Measurements from ENCODE around the gene CD59.
"Not testable (repeated sequence)": the region's sequence is repeated elsewhere in the genome, so short reads cannot be mapped to it uniquely, and the experiment has no call there.

CD59 gene

DNA sequence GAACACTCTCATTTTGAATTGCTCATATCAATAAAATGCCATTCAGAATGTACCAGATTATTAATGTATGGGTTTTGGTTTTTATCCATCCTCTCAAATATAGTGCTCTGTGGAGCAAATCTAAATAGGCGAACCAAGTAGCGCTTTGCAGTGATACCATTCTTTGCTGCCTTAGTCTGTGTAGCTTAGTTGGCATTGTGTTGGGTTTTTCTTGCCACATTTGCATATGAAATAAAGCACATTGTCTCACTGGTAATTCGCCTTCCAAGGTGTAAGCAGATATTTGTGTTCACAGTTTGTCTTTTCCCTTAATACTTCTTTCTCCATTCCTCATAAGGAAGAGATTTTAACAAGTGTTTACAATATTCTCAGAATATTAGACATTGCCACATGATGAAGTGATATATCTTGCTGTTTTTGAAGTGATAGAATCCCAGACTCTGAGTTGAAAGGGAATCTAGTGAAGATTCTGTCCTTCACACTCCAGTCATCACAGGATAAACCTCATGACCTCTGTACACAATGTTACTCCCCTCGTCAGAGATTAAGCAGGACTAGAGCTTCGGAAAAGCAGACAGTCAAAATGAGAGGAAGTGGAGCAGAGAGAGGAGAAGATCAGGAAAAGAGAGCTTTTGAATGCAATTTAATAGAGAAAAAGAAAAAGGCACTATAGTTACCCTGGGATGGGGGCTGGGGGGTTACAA is 52.1 kb downstream of the CD59 start:
- H3K36me3 ChIP-seq (replicated peaks; ENCODE audit: insufficient read depth, low read length) = no peaks in the 10 kb centered on the region
- H3K4me3 ChIP-seq (ENCODE audit: low read length) = no peak overlapping the region
- H3F3A ChIP-seq (ENCODE audit: insufficient read depth, low read length) = no peaks in the 10 kb centered on the region
- H3K9me2 ChIP-seq (replicated peaks; ENCODE audit: insufficient read depth, low read length) = no peaks in the 10 kb centered on the region
- no peaks in the 10 kb centered on the region for H3K27me3 ChIP-seq (replicated peaks; ENCODE audit: insufficient read depth, low read length)
- H3K4me2 ChIP-seq (ENCODE audit: low read depth, low read length) = no peak overlapping the region
- no peak overlapping the region for H2AFZ ChIP-seq (ENCODE audit: low read length)
- TF ChIP-seq, protein P1, sequence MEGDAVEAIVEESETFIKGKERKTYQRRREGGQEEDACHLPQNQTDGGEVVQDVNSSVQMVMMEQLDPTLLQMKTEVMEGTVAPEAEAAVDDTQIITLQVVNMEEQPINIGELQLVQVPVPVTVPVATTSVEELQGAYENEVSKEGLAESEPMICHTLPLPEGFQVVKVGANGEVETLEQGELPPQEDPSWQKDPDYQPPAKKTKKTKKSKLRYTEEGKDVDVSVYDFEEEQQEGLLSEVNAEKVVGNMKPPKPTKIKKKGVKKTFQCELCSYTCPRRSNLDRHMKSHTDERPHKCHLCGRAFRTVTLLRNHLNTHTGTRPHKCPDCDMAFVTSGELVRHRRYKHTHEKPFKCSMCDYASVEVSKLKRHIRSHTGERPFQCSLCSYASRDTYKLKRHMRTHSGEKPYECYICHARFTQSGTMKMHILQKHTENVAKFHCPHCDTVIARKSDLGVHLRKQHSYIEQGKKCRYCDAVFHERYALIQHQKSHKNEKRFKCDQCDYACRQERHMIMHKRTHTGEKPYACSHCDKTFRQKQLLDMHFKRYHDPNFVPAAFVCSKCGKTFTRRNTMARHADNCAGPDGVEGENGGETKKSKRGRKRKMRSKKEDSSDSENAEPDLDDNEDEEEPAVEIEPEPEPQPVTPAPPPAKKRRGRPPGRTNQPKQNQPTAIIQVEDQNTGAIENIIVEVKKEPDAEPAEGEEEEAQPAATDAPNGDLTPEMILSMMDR (IDR thresholded peaks at IDR 0.05; ENCODE audit: low read length) = no peak
- TF ChIP-seq EZH2phosphoT487 (IDR thresholded peaks at IDR 0.05; ENCODE audit: low read length) (no peak), EZH2 (optimal IDR thresholded peaks at IDR 0.05; ENCODE audit: low read depth, low read length) (no peak)
- H3K79me2 ChIP-seq (ENCODE audit: low read length) = no peaks in the 10 kb centered on the region
- no peak overlapping the region for H3K9ac ChIP-seq (ENCODE audit: low read length)
- no peaks in the 10 kb centered on the region for H3K9me3 ChIP-seq (replicated peaks; ENCODE audit: insufficient read depth, low read length)
- H4K20me1 ChIP-seq (ENCODE audit: insufficient read depth, low read length) = no peaks in the 10 kb centered on the region
- no peak for DNase-seq
- H3K27ac ChIP-seq (ENCODE audit: low read length) = no peak overlapping the region
- H3K4me1 ChIP-seq (ENCODE audit: low read length) = peaks cover 12% of the 10 kb centered on the region

DNA sequence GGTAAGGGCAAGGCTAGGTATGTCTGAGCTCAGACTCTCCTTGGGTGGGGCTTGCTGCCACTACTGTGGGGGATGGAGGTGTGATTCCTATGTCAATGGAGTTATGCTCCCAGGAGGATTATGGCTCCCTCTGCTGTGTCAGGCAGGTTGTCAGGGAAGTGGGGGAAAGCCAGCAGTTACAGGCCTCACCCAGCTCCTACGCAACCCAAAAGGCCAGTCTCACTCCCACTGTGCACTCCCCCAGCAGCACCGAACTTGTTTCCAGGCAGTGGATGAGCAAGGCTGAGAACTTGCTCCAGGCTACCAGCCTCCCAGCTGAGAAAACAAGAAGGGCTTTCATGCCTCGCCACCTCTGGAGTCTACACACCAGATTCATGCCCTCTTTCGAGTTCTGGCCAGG is 53.8 kb downstream of the CD59 start:
- no peaks in the 10 kb centered on the region for H4K20me1 ChIP-seq (ENCODE audit: insufficient read depth, low read length)
- DNase-seq = no peak
- no peaks in the 10 kb centered on the region for H3K9me3 ChIP-seq (replicated peaks; ENCODE audit: insufficient read depth, low read length)
- H3K9ac ChIP-seq (ENCODE audit: low read length) = no peak overlapping the region
- no peaks in the 10 kb centered on the region for H3F3A ChIP-seq (ENCODE audit: insufficient read depth, low read length)
- H3K27me3 ChIP-seq (replicated peaks; ENCODE audit: insufficient read depth, low read length) = no peaks in the 10 kb centered on the region
- H3K79me2 ChIP-seq (ENCODE audit: low read length) = no peaks in the 10 kb centered on the region
- H3K9me2 ChIP-seq (replicated peaks; ENCODE audit: insufficient read depth, low read length) = no peaks in the 10 kb centered on the region
- peaks cover 3% of the 10 kb centered on the region; the same call in 1 of the 2 replicates for H3K4me1 ChIP-seq (ENCODE audit: low read length)
- H3K36me3 ChIP-seq (replicated peaks; ENCODE audit: insufficient read depth, low read length) = no peaks in the 10 kb centered on the region
- no peak overlapping the region for H3K4me3 ChIP-seq (ENCODE audit: low read length)
- no peak overlapping the region for H2AFZ ChIP-seq (ENCODE audit: low read length)
- TF ChIP-seq EZH2phosphoT487 (IDR thresholded peaks at IDR 0.05; ENCODE audit: low read length) (no peak), EZH2 (optimal IDR thresholded peaks at IDR 0.05; ENCODE audit: low read depth, low read length) (no peak)
- TF ChIP-seq, protein P1 (IDR thresholded peaks at IDR 0.05; ENCODE audit: low read length) = no peak
- no peak overlapping the region for H3K27ac ChIP-seq (ENCODE audit: low read length)
- H3K4me2 ChIP-seq (ENCODE audit: low read depth, low read length) = no peak overlapping the region

DNA sequence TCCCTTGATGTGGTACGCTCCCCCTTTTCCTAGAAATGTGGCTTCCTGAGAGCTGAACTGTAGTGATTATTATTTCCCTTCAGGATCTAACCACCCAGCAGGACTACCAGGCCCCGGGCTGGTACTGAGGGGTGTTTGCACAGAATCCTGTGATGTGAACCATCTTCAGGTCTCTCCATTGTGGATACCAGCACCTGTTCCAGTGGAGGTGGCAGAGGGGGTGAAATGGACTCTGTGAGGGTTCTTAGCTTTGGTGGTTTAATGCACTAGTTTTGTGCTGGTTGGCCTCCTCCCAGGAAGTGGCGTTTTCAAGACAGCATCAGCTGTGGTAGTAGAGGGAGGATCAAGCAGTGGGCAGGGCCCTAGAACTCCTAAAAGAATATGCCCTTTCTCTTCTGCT is 54.2 kb downstream of the CD59 start:
- H4K20me1 ChIP-seq (ENCODE audit: insufficient read depth, low read length) = no peaks in the 10 kb centered on the region
- H2AFZ ChIP-seq (ENCODE audit: low read length) = no peak overlapping the region
- no peaks in the 10 kb centered on the region for H3K36me3 ChIP-seq (replicated peaks; ENCODE audit: insufficient read depth, low read length)
- no peaks in the 10 kb centered on the region for H3K27me3 ChIP-seq (replicated peaks; ENCODE audit: insufficient read depth, low read length)
- DNase-seq = no peak
- no peak overlapping the region for H3K9ac ChIP-seq (ENCODE audit: low read length)
- TF ChIP-seq EZH2phosphoT487 (IDR thresholded peaks at IDR 0.05; ENCODE audit: low read length) = no peak
- TF ChIP-seq, protein P1 (IDR thresholded peaks at IDR 0.05; ENCODE audit: low read length) = no peak
- no peak for TF ChIP-seq EZH2 (optimal IDR thresholded peaks at IDR 0.05; ENCODE audit: low read depth, low read length)
- H3F3A ChIP-seq (ENCODE audit: insufficient read depth, low read length) = no peaks in the 10 kb centered on the region
- no peaks in the 10 kb centered on the region for H3K9me3 ChIP-seq (replicated peaks; ENCODE audit: insufficient read depth, low read length)
- no peaks in the 10 kb centered on the region for H3K79me2 ChIP-seq (ENCODE audit: low read length)
- no peaks in the 10 kb centered on the region for H3K9me2 ChIP-seq (replicated peaks; ENCODE audit: insufficient read depth, low read length)
- no peak overlapping the region for H3K4me2 ChIP-seq (ENCODE audit: low read depth, low read length)
- no peak overlapping the region for H3K27ac ChIP-seq (ENCODE audit: low read length)
- H3K4me3 ChIP-seq (ENCODE audit: low read length) = no peak overlapping the region
- no peaks in the 10 kb centered on the region for H3K4me1 ChIP-seq (ENCODE audit: low read length)

DNA sequence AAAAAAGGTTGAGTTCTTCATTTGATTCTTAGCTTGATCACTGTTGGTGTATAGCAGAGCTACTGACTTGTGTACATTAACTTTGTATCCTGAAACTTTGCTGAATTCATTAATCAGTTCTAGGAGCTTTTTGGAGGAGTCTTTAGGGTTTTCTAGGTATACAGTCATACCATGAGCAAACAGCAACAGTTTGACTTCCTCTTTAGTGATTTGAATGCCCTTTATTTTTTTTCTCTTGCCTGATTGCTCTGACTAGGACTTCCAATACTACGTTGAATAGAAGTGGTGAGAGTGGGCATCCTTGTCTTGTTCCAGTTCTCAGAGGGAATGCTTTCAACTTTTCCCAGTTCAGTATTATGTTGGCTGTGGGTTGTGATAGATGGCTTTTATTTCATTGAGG is 57.6 kb downstream of the CD59 start:
- not testable (repeated sequence) for H3K4me3 ChIP-seq (ENCODE audit: low read length); H3F3A ChIP-seq (ENCODE audit: insufficient read depth, low read length); H3K79me2 ChIP-seq (ENCODE audit: low read length); H3K27ac ChIP-seq (ENCODE audit: low read length); H2AFZ ChIP-seq (ENCODE audit: low read length); H3K9me2 ChIP-seq (replicated peaks; ENCODE audit: insufficient read depth, low read length); H3K4me1 ChIP-seq (ENCODE audit: low read length); H3K27me3 ChIP-seq (replicated peaks; ENCODE audit: insufficient read depth, low read length); H3K4me2 ChIP-seq (ENCODE audit: low read depth, low read length); H3K36me3 ChIP-seq (replicated peaks; ENCODE audit: insufficient read depth, low read length); H3K9me3 ChIP-seq (replicated peaks; ENCODE audit: insufficient read depth, low read length); DNase-seq; H4K20me1 ChIP-seq (ENCODE audit: insufficient read depth, low read length); H3K9ac ChIP-seq (ENCODE audit: low read length)
